Panc1 (cell line): Measurements from ENCODE around the gene SMYD5. TPM values are rescaled to one million over a fixed set of nuclear protein-coding genes. Genes with fewer than 3 reads are reported as not detected.

Source experiments
- ATAC-seq: fragments of 200-7000 bp; cut with Tn5 transposase; 2 replicates; pipeline ENCODE4 v1.9.1; 2020; ENCODE audit warnings: mild to moderate bottlenecking, moderate library complexity
- BruUV-seq: library from RNA; stranded (reverse); fragments of 400-500 nt; replicated peaks from 2 replicates; lab custom pipeline; 2021; lab: Mats Ljungman, UMichigan
- CTCF ChIA-PET: fragments of 300-600 bp; sonication (Branson Sonifier 250); formaldehyde crosslinking; loops from one replicate; lab custom pipeline; 2022; ENCODE audit warnings: antibody characterized with exemption; lab: Charles Lee
- POLR2A ChIA-PET: fragments of 300-600 bp; sonication (Branson Sonifier 250); formaldehyde crosslinking; loops from one replicate; lab custom pipeline; 2022; ENCODE audit warnings: antibody characterized with exemption; lab: Charles Lee
- DNase-seq: peaks from one replicate; pipeline ENCODE4 v3.0.0-alpha.2; 2010; ENCODE audit warnings: low read depth, low spot score
- H3K27ac ChIP-seq: 2 replicates; pipeline ENCODE4 v1.5.1; 2011; ENCODE audit warnings: mild to moderate bottlenecking, low read length, inconsistent platforms
- H3K27me3 ChIP-seq: fragments of 200-500 bp; sonication (Bioruptor generic); 2 replicates; pipeline ENCODE4 v1.6.0; 2014; ENCODE audit warnings: low read length, inconsistent platforms; ENCODE audit not compliant: control insufficient read depth, insufficient read depth
- H3K36me3 ChIP-seq: fragments of 200-500 bp; sonication (Bioruptor generic); 2 replicates; pipeline ENCODE4 v1.5.1; 2014; ENCODE audit warnings: inconsistent platforms, mild to moderate bottlenecking, low read length, moderate library complexity; ENCODE audit not compliant: control insufficient read depth, insufficient read depth
- H3K4me1 ChIP-seq: 2 replicates; pipeline ENCODE4 v1.5.1; 2011; ENCODE audit warnings: inconsistent platforms, mild to moderate bottlenecking, low read length, moderate library complexity; ENCODE audit not compliant: control insufficient read depth, insufficient read depth
- H3K4me3 ChIP-seq, 2 experiments: 2 replicates each; pipeline ENCODE4 v1.5.1; 2011 to 2012; ENCODE audit warnings: low read depth in 2 of 2, low read length in 2 of 2, mild to moderate bottlenecking in 2 of 2, inconsistent platforms in 1 of 2, moderate library complexity in 1 of 2
- H3K9me3 ChIP-seq: fragments of 200-500 bp; sonication (Bioruptor generic); 2 replicates; pipeline ENCODE4 v1.5.1; 2014; ENCODE audit warnings: low read depth, mild to moderate bottlenecking, inconsistent platforms, low read length, moderate library complexity; ENCODE audit not compliant: control insufficient read depth, insufficient read depth
- CTCF ChIP-seq: fragments of 450-650 bp; IDR thresholded peaks from 2 replicates; pipeline ENCODE4 v1.5.1; 2017; ENCODE audit warnings: mild to moderate bottlenecking
- POLR2AphosphoS5 ChIP-seq: IDR thresholded peaks from 2 replicates; pipeline ENCODE4 v1.6.1; 2012; ENCODE audit warnings: mild to moderate bottlenecking, low read depth, low read length, moderate library complexity
- SIN3A ChIP-seq: IDR thresholded peaks from 2 replicates; pipeline ENCODE4 v1.6.1; 2012; ENCODE audit warnings: low read depth, mild to moderate bottlenecking, low read length, moderate library complexity, borderline replicate concordance; ENCODE audit not compliant: insufficient read depth
- TCF7L2 ChIP-seq: IDR thresholded peaks from 2 replicates; pipeline ENCODE4 v1.6.1; 2011; ENCODE audit warnings: mild to moderate bottlenecking, low read depth, low read length, inconsistent platforms
- in situ Hi-C: cut with HindIII; loops from 2 replicates; pipeline ENCODE4 v1.10.0; 2016; ENCODE audit warnings: low sequenced_read_pairs, low pct_unique_long_range_greater_than_20kb
- intact Hi-C: fragments of 100-400 bp; cut with micrococcal nuclease; formaldehyde crosslinking; loops from one replicate; pipeline ENCODE4 v1.10.0; 2022; ENCODE audit not compliant: unreplicated experiment
- total RNA-seq: library from RNA; stranded (reverse); gene quantifications from one replicate; pipeline ENCODE4 v1.2.1, GENCODE V29; 2021; ENCODE audit not compliant: unreplicated experiment
- TF ChIP-seq, protein P1 (sequence below), 2 experiments: IDR thresholded peaks; 2 replicates each; pipeline ENCODE4 v1.6.1; 2011 to 2012; ENCODE audit warnings: low read depth in 2 of 2, control low read depth in 1 of 2, low read length in 1 of 2, mild to moderate bottlenecking in 1 of 2, moderate library complexity in 1 of 2; ENCODE audit not compliant: insufficient read depth in 1 of 2

Gene SMYD5
- total RNA-seq, 1 experiment from 2014 or later, result 37.6 TPM

DNA sequence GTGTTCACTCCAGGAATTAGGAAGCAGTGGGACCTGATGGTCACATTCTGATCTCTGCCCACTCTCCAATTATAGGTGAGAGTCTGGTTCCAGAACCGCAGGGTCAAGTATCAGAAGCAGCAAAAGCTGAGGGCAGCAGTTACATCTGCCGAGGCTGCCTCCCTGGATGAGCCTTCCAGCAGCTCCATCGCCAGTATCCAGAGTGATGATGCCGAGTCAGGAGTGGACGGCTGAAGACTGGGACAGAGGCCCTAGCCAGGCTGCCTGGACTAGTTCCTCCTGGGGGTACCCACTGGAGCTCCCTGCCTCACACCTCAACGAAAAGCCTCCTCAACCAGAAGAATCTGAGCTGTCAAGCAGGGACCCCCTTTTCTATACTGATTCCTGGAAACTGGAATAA lies 3.3 kb upstream of the SMYD5 start:
- Histone ChIP-seq H3K27ac (no peak overlapping the region), H3K27me3 (no peaks in the 10 kb centered on the region), H3K4me1 (peaks cover 6% of the 10 kb centered on the region; the same call in 1 of the 2 replicates), H3K4me3 (no peak overlapping the region), H3K9me3 (no peaks in the 10 kb centered on the region), H3K36me3 (no peaks in the 10 kb centered on the region; the same call in 1 of the 2 replicates)
- TF ChIP-seq POLR2AphosphoS5 (no peak), SIN3A (no peak), TCF7L2 (no peak)
- TF ChIP-seq, protein P1, sequence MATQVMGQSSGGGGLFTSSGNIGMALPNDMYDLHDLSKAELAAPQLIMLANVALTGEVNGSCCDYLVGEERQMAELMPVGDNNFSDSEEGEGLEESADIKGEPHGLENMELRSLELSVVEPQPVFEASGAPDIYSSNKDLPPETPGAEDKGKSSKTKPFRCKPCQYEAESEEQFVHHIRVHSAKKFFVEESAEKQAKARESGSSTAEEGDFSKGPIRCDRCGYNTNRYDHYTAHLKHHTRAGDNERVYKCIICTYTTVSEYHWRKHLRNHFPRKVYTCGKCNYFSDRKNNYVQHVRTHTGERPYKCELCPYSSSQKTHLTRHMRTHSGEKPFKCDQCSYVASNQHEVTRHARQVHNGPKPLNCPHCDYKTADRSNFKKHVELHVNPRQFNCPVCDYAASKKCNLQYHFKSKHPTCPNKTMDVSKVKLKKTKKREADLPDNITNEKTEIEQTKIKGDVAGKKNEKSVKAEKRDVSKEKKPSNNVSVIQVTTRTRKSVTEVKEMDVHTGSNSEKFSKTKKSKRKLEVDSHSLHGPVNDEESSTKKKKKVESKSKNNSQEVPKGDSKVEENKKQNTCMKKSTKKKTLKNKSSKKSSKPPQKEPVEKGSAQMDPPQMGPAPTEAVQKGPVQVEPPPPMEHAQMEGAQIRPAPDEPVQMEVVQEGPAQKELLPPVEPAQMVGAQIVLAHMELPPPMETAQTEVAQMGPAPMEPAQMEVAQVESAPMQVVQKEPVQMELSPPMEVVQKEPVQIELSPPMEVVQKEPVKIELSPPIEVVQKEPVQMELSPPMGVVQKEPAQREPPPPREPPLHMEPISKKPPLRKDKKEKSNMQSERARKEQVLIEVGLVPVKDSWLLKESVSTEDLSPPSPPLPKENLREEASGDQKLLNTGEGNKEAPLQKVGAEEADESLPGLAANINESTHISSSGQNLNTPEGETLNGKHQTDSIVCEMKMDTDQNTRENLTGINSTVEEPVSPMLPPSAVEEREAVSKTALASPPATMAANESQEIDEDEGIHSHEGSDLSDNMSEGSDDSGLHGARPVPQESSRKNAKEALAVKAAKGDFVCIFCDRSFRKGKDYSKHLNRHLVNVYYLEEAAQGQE (IDR thresholded peaks at IDR 0.05; ENCODE audit: insufficient read depth in 1 of 2, low read depth in 2 of 2, low read length in 1 of 2), result no peak
- POLR2A ChIA-PET, result no interaction called here
- CTCF ChIA-PET, result no interaction called here
- intact Hi-C loops, result no loop called here
- no peak for DNase-seq
- ATAC-seq, result no peak
- no TSS peak for BruUV-seq
- in situ Hi-C loops, result no loop called here

DNA sequence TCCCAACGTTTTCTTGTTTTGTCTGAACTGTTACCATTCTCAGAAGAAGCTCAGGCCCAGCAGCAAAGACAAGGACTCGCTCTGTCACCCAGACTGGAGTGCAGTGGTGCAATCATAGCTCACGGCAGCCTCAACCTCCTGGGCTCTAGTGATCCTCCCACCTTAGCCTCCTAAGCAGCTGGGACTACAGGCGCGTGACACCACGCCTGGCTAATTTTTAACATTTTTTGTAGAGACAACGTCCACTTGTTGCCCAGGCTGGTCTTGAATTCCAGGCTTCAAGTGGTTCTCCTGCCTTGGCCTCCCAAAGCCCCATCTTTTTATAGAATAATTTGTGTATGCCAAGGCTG lies 2.0 kb upstream of the SMYD5 start:
- H3K9me3 ChIP-seq, result no peaks in the 10 kb centered on the region
- peaks cover 6% of the 10 kb centered on the region; the same call in 1 of the 2 replicates for H3K4me1 ChIP-seq
- H3K27ac ChIP-seq, result no peak overlapping the region
- intact Hi-C loops (no loop called here), in situ Hi-C loops (no loop called here)
- no peaks in the 10 kb centered on the region for H3K27me3 ChIP-seq
- ChIA-PET POLR2A (interaction anchor here (0.6 kb wide), 1 partner anchor 193 kb away, joined by 15 read pairs; no protein-coding TSS in a partner anchor), CTCF (interaction anchor here (0.5 to 1.9 kb wide), 9 partner anchors 17 to 127 kb away, joined by 3 to 36 read pairs (median 4); partner anchors contain the start of gene PRADC1)
- H3K36me3 ChIP-seq, result no peaks in the 10 kb centered on the region; the same call in 1 of the 2 replicates
- H3K4me3 ChIP-seq, result no peak overlapping the region
- TF ChIP-seq CTCF, result no peak
- TF ChIP-seq TCF7L2, result no peak
- no peak for TF ChIP-seq SIN3A
- TF ChIP-seq, protein P1 (IDR thresholded peaks at IDR 0.05; ENCODE audit: insufficient read depth in 1 of 2, low read depth in 2 of 2, low read length in 1 of 2), result no peak
- no peak for TF ChIP-seq POLR2AphosphoS5
- ATAC-seq (no peak), DNase-seq (no peak)
- no TSS peak for BruUV-seq
